Parathyroid adenoma (tissue), 2 donors: Measurements from ENCODE around the gene SPCS1.

ENCODE experiments used
- H2AFZ ChIP-seq: fragments of 300-600 bp; sonication (generic); one replicate; pipeline ENCODE4 v1.7.0; 2017; ENCODE audit warnings: antibody characterized with exemption, mild to moderate bottlenecking
- H3K27ac ChIP-seq: fragments of 300-600 bp; sonication (generic); one replicate; pipeline ENCODE4 v1.7.0; 2017
- H3K27me3 ChIP-seq: fragments of 300-600 bp; sonication (generic); one replicate; pipeline ENCODE4 v1.7.0; 2017; ENCODE audit warnings: low read length; ENCODE audit not compliant: control insufficient read depth, insufficient read depth
- H3K36me3 ChIP-seq: fragments of 300-600 bp; sonication (generic); one replicate; pipeline ENCODE4 v1.7.0; 2017; ENCODE audit warnings: low read length; ENCODE audit not compliant: control insufficient read depth, insufficient read depth
- H3K4me1 ChIP-seq: fragments of 300-600 bp; sonication (generic); one replicate; pipeline ENCODE4 v1.7.0; 2017; ENCODE audit warnings: control low read depth
- H3K4me2 ChIP-seq: fragments of 300-600 bp; sonication (generic); one replicate; pipeline ENCODE4 v1.7.0; 2017; ENCODE audit warnings: low read length
- H3K4me3 ChIP-seq: fragments of 300-600 bp; sonication (generic); one replicate; pipeline ENCODE4 v1.7.0; 2017; ENCODE audit warnings: low read depth, low read length
- H3K79me2 ChIP-seq: fragments of 300-600 bp; sonication (generic); one replicate; pipeline ENCODE4 v1.7.0; 2017; ENCODE audit warnings: control low read depth
- H3K9ac ChIP-seq: fragments of 300-600 bp; sonication (generic); one replicate; pipeline ENCODE4 v1.7.0; 2017; ENCODE audit warnings: mild to moderate bottlenecking
- H3K9me3 ChIP-seq: fragments of 300-600 bp; sonication (generic); one replicate; pipeline ENCODE4 v1.7.0; 2017; ENCODE audit warnings: low read length; ENCODE audit not compliant: control insufficient read depth
- TF ChIP-seq, protein P1 (sequence below): fragments of 300-600 bp; sonication (generic); IDR thresholded peaks from one replicate; pipeline ENCODE4 v1.7.0; 2017; ENCODE audit warnings: antibody characterized with exemption, mild to moderate bottlenecking
- donor health status: primary hyperparathyroidism.

SPCS1 gene

DNA sequence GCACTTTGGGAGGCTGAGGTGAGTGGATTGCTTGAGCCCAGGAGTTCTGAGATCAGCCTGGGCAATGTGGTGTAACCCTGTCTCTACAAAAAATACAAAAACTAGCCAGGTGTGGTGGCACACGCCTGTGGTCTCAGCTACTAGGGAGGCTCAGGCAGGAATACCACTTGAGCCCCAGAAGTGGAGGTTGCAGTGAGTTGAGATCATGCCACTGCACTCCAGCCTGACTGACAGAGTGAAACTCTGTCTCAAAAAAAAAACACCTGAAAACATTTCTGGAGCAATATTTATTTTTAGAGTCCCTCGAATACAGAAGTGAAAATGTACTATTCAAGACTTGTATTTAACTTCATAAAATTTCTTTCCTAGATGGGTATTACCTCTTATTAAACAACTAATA, 4.6 kb downstream of the SPCS1 start:
- no peaks in the 10 kb centered on the region for H3K27me3 ChIP-seq
- H3K9me3 ChIP-seq, result no peaks in the 10 kb centered on the region
- no peak overlapping the region for H3K4me3 ChIP-seq
- peaks cover 7% of the 10 kb centered on the region for H3K4me1 ChIP-seq
- H3K79me2 ChIP-seq, result peaks cover 13% of the 10 kb centered on the region
- TF ChIP-seq, protein P1, sequence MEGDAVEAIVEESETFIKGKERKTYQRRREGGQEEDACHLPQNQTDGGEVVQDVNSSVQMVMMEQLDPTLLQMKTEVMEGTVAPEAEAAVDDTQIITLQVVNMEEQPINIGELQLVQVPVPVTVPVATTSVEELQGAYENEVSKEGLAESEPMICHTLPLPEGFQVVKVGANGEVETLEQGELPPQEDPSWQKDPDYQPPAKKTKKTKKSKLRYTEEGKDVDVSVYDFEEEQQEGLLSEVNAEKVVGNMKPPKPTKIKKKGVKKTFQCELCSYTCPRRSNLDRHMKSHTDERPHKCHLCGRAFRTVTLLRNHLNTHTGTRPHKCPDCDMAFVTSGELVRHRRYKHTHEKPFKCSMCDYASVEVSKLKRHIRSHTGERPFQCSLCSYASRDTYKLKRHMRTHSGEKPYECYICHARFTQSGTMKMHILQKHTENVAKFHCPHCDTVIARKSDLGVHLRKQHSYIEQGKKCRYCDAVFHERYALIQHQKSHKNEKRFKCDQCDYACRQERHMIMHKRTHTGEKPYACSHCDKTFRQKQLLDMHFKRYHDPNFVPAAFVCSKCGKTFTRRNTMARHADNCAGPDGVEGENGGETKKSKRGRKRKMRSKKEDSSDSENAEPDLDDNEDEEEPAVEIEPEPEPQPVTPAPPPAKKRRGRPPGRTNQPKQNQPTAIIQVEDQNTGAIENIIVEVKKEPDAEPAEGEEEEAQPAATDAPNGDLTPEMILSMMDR, result no peak
- H3K4me2 ChIP-seq, result no peak overlapping the region
- H2AFZ ChIP-seq, result no peak overlapping the region
- no peak overlapping the region for H3K9ac ChIP-seq
- no peak overlapping the region for H3K27ac ChIP-seq
- H3K36me3 ChIP-seq, result no peaks in the 10 kb centered on the region

DNA sequence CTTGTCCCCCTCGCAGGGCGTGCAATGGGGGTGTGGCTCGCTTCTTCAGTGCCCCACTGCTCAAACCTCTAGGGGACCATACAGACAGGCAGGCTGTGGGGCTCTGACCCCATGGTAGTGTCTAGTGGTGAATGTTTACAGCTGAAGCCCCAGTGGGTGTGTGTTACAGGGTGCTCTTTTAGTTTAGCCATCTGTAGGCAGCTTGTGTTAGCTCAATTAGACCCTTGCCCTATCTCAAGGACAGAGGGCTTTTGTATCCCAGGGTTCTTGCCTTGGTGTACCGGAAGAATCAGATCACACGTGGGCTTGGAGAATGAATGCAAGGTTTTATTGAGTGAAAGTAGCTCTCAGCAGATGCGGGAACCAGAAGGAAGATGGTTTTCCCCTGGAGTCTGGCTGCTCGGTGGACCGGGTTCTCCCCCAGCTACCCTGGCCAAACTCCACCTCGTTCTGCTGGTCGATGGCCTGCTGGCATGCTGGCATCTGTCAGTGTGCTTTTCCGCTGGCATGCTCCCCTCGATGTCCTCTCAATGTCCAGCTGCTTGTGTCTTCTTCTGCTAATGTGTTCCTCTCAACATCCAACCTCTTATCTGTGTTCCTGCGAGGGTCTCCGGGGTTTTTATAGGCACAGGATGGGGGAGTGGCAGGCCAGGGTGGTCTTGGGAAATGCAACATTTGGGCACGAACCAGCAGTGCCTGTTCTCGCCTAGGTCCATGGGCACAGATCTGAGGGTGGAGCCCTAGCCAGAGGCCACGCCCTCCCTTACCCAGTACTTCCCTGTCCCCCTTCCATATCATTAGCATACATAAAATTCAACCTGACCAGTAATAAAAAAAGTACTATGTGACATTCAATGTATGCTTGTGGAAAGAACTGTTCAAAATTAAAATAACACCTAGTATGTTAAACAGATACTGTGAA, 6.6 kb downstream of the SPCS1 start:
- TF ChIP-seq, protein P1, result no peak
- H3K79me2 ChIP-seq, result peaks cover 3% of the 10 kb centered on the region
- H3K4me1 ChIP-seq, result peaks cover 4% of the 10 kb centered on the region
- no peak overlapping the region for H2AFZ ChIP-seq
- no peaks in the 10 kb centered on the region for H3K27me3 ChIP-seq
- no peak overlapping the region for H3K4me2 ChIP-seq
- no peaks in the 10 kb centered on the region for H3K9me3 ChIP-seq
- H3K4me3 ChIP-seq, result no peak overlapping the region
- no peak overlapping the region for H3K27ac ChIP-seq
- no peaks in the 10 kb centered on the region for H3K36me3 ChIP-seq
- H3K9ac ChIP-seq, result no peak overlapping the region

GRCh38 chr3:52714335-52715302, 8.7 kb downstream of the SPCS1 start:
- no peaks in the 10 kb centered on the region for H3K9me3 ChIP-seq
- peaks cover 6% of the 10 kb centered on the region for H3K79me2 ChIP-seq
- TF ChIP-seq, protein P1, result no peak
- H3K4me2 ChIP-seq, result no peak overlapping the region
- no peak overlapping the region for H3K4me3 ChIP-seq
- no peaks in the 10 kb centered on the region for H3K4me1 ChIP-seq
- no peaks in the 10 kb centered on the region for H3K27me3 ChIP-seq
- H3K36me3 ChIP-seq, result no peaks in the 10 kb centered on the region
- no peak overlapping the region for H3K9ac ChIP-seq
- H3K27ac ChIP-seq, result no peak overlapping the region
- no peak overlapping the region for H2AFZ ChIP-seq

DNA sequence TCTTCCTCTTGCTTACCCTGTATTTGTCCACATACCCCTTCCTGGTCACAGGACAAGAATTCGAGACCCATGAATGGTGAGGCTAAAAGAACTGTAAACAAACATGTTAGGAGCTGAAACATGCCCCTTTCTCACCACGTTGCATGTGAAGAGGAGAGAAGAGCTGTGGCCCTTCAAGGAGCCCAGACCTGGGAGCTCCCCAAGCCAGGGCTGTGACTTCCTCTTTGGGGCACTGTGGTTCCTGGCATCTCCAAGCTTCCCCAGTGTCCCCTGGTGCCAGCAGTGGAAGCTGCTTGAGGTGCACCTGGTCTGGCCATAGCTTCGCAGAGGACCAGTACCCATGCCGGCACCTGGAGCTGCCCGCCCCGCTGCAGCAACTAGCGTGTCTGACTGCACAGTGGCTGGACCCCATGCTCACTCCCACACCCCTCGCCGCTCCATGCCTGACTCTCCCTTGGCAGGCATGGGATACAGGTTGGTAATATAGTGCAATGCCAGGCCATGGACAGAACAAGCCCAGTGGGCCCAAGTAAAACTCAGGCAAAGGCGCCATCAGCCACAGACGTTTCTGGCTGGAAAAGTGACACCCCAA, 9.9 kb downstream of the SPCS1 start:
- TF ChIP-seq, protein P1, result no peak
- H3K9ac ChIP-seq, result no peak overlapping the region

More for the DNA sequence above, 9.9 kb downstream of the SPCS1 start:
- no peak overlapping the region for H3K4me3 ChIP-seq
- peaks cover under 1% of the 10 kb centered on the region for H3K4me1 ChIP-seq
- H2AFZ ChIP-seq, result no peak overlapping the region
- H3K4me2 ChIP-seq, result no peak overlapping the region
- no peaks in the 10 kb centered on the region for H3K9me3 ChIP-seq
- H3K36me3 ChIP-seq, result no peaks in the 10 kb centered on the region
- no peak overlapping the region for H3K27ac ChIP-seq
- H3K79me2 ChIP-seq, result peaks cover 6% of the 10 kb centered on the region
- no peaks in the 10 kb centered on the region for H3K27me3 ChIP-seq
